ENCODE data around the gene NKAIN2. TPM values are rescaled to one million over a fixed set of nuclear protein-coding genes. Genes with fewer than 3 reads are reported as not detected.

The NKAIN2 gene
- total RNA-seq, 6 experiments from 2014 or later = not detected

- Mint-ChIP-seq H3K4me1 (ENCODE audit: low read depth) (no peaks in the 10 kb centered on the region), H3K4me3 (no peak overlapping the region), H3K27me3 (ENCODE audit: insufficient read depth) (no peaks in the 10 kb centered on the region), H3K27ac (no peak overlapping the region), H3K9me3 (peaks cover 37% of the 10 kb centered on the region), H3K36me3 (ENCODE audit: low read depth) (no peaks in the 10 kb centered on the region)
- TF ChIP-seq, protein P1, sequence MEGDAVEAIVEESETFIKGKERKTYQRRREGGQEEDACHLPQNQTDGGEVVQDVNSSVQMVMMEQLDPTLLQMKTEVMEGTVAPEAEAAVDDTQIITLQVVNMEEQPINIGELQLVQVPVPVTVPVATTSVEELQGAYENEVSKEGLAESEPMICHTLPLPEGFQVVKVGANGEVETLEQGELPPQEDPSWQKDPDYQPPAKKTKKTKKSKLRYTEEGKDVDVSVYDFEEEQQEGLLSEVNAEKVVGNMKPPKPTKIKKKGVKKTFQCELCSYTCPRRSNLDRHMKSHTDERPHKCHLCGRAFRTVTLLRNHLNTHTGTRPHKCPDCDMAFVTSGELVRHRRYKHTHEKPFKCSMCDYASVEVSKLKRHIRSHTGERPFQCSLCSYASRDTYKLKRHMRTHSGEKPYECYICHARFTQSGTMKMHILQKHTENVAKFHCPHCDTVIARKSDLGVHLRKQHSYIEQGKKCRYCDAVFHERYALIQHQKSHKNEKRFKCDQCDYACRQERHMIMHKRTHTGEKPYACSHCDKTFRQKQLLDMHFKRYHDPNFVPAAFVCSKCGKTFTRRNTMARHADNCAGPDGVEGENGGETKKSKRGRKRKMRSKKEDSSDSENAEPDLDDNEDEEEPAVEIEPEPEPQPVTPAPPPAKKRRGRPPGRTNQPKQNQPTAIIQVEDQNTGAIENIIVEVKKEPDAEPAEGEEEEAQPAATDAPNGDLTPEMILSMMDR (IDR thresholded peaks at IDR 0.05) = no peak
- DNase-seq = no peak
Observed at GRCh38 chr6:123888771-123889513, 85.3 kb downstream of the NKAIN2 start.

DNA sequence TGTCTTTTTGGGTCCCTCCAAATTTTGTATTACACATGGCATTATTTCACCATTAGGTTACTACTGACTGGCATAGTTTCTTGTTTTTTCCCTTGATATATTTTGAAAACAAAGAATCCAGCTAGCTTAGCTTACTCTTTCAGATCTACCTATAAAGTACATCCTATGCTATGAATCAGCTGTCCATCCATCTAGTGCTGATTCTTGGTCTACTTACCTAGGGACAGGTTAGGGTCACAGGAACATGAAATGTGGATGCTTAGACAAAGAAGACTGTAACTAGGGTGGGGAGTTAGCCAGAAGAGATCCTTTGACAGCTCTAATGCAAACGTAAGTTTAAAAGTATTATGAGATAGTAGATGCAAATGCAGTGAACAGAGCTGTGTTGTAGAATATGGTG, 91.7 kb downstream of the NKAIN2 start:
- H3K36me3 Mint-ChIP-seq (ENCODE audit: low read depth) = no peaks in the 10 kb centered on the region
- H3K4me3 Mint-ChIP-seq = no peak overlapping the region
- H3K27me3 Mint-ChIP-seq (ENCODE audit: insufficient read depth) = no peaks in the 10 kb centered on the region; the same call in 1 of the 2 replicates
- H3K9me3 Mint-ChIP-seq = peaks cover 10% of the 10 kb centered on the region
- no peaks in the 10 kb centered on the region for H3K4me1 Mint-ChIP-seq (ENCODE audit: low read depth)
- no peak for DNase-seq
- TF ChIP-seq, protein P1 (IDR thresholded peaks at IDR 0.05) = no peak
- H3K27ac Mint-ChIP-seq = no peak overlapping the region

DNA sequence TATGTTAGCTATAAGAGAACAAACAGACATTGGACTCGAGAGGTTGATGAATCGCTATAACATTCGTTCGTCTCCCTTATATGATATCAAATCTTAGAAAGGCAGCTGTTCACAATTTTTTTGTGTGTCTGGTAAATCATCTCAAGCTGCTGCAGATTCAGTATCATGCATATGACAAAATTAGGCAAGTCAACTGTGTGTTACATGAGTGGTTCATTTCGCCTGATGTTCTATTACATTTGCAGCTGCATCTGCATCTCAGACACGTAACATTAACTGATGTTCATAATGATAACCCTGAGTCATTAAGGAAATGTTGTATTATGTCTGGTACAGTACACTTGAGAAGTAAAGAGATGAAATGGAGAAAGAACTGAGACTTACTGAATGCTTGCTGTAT, 92.1 kb downstream of the NKAIN2 start:
- Mint-ChIP-seq H3K27me3 (ENCODE audit: insufficient read depth) (no peaks in the 10 kb centered on the region; the same call in 1 of the 2 replicates), H3K27ac (no peak overlapping the region), H3K4me1 (ENCODE audit: low read depth) (no peaks in the 10 kb centered on the region), H3K4me3 (no peak overlapping the region), H3K36me3 (ENCODE audit: low read depth) (no peaks in the 10 kb centered on the region), H3K9me3 (peaks cover 9% of the 10 kb centered on the region)
- no peak for DNase-seq
- TF ChIP-seq, protein P1 (IDR thresholded peaks at IDR 0.05) = no peak

GRCh38 chr6:123896869-123897268, 93.2 kb downstream of the NKAIN2 start:
- TF ChIP-seq, protein P1 (IDR thresholded peaks at IDR 0.05) = no peak
- Mint-ChIP-seq H3K4me3 (no peak overlapping the region), H3K4me1 (ENCODE audit: low read depth) (no peaks in the 10 kb centered on the region), H3K9me3 (peaks cover 11% of the 10 kb centered on the region), H3K36me3 (ENCODE audit: low read depth) (no peaks in the 10 kb centered on the region), H3K27me3 (ENCODE audit: insufficient read depth) (no peaks in the 10 kb centered on the region; the same call in 1 of the 2 replicates), H3K27ac (no peak overlapping the region)
- no peak for DNase-seq

DNA sequence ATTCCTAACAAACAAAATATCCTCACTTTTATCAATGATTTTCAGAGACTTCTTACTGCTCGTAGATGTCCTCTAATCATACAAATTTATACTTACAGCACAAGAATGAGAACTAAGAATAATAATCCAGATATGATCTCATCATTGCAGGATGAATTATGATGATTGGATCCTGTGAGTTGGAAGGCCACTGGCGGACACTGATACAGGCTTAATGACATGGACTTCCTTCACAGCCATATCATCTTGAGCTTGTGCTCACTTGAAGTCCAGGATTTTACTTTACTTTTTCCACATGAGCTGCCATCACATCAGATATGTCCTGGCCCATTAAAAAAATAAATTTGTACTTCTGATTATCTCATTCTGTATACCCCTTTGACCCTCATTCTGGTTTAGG, 94.3 kb downstream of the NKAIN2 start:
- TF ChIP-seq, protein P1 (IDR thresholded peaks at IDR 0.05) = no peak
- H3K27ac Mint-ChIP-seq = no peak overlapping the region
- DNase-seq = no peak
- peaks cover 2% of the 10 kb centered on the region; the same call in 1 of the 2 replicates for H3K36me3 Mint-ChIP-seq (ENCODE audit: low read depth)
- no peak overlapping the region for H3K4me3 Mint-ChIP-seq
- no peaks in the 10 kb centered on the region for H3K4me1 Mint-ChIP-seq (ENCODE audit: low read depth)
- H3K9me3 Mint-ChIP-seq = peaks cover 7% of the 10 kb centered on the region
- no peaks in the 10 kb centered on the region; the same call in 1 of the 2 replicates for H3K27me3 Mint-ChIP-seq (ENCODE audit: insufficient read depth)
